ENCODE data around the gene OR2A2. TPM values are rescaled to one million over a fixed set of nuclear protein-coding genes. Genes with fewer than 3 reads are reported as not detected.

OR2A2 gene
- total RNA-seq, 1 experiment from 2014 or later, result not detected

DNA sequence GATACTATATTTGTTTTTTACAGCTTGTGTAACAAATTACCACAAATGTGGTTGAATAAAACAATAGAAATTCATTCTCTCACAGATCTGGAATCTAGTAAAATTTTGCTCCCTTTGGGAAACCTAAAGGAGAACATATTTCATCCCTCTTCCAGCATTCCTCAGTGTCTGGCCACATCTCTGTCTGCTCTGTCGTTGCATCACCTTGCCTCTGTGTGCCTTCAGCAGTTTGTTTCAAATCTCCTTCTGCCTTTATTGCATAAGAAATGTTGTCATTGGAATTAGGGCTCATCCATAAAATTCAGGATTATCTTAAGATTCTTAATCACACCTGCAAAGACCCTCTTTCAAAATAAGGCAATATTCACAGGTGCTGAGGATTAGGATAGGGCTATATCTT lies 28.1 kb downstream of the OR2A2 start:
- no peak overlapping the region for H3K4me3 ChIP-seq (ENCODE audit: low read depth in 2 of 2, low read length in 2 of 2)
- H3K27me3 ChIP-seq (ENCODE audit: control insufficient read depth, insufficient read depth, low read length), result no peaks in the 10 kb centered on the region; the same call in 1 of the 2 replicates
- DNase-seq (ENCODE audit: low read depth, low spot score) (no peak), ATAC-seq (no peak)
- no peaks in the 10 kb centered on the region for H3K9me3 ChIP-seq (ENCODE audit: control insufficient read depth, insufficient read depth, low read depth, low read length)
- BruUV-seq (replicated peaks), result no TSS peak
- intact Hi-C loops (cut with micrococcal nuclease; ENCODE audit: unreplicated experiment), result no loop called here
- no peak overlapping the region for H3K27ac ChIP-seq (ENCODE audit: low read length)
- H3K4me1 ChIP-seq (ENCODE audit: control insufficient read depth, insufficient read depth, low read length), result no peaks in the 10 kb centered on the region
- in situ Hi-C loops (cut with HindIII; ENCODE audit: low pct_unique_long_range_greater_than_20kb, low sequenced_read_pairs), result no loop called here
- CTCF ChIA-PET, result interaction anchor here (0.6 kb wide), 1 partner anchor 646 kb away, joined by 3 read pairs; no protein-coding TSS in a partner anchor
- TF ChIP-seq SIN3A (IDR thresholded peaks at IDR 0.05; ENCODE audit: borderline replicate concordance, insufficient read depth, low read depth, low read length) (no peak), TCF7L2 (IDR thresholded peaks at IDR 0.05; ENCODE audit: low read depth, low read length) (no peak), POLR2AphosphoS5 (IDR thresholded peaks at IDR 0.05; ENCODE audit: low read depth, low read length) (no peak)
- TF ChIP-seq, protein P1, sequence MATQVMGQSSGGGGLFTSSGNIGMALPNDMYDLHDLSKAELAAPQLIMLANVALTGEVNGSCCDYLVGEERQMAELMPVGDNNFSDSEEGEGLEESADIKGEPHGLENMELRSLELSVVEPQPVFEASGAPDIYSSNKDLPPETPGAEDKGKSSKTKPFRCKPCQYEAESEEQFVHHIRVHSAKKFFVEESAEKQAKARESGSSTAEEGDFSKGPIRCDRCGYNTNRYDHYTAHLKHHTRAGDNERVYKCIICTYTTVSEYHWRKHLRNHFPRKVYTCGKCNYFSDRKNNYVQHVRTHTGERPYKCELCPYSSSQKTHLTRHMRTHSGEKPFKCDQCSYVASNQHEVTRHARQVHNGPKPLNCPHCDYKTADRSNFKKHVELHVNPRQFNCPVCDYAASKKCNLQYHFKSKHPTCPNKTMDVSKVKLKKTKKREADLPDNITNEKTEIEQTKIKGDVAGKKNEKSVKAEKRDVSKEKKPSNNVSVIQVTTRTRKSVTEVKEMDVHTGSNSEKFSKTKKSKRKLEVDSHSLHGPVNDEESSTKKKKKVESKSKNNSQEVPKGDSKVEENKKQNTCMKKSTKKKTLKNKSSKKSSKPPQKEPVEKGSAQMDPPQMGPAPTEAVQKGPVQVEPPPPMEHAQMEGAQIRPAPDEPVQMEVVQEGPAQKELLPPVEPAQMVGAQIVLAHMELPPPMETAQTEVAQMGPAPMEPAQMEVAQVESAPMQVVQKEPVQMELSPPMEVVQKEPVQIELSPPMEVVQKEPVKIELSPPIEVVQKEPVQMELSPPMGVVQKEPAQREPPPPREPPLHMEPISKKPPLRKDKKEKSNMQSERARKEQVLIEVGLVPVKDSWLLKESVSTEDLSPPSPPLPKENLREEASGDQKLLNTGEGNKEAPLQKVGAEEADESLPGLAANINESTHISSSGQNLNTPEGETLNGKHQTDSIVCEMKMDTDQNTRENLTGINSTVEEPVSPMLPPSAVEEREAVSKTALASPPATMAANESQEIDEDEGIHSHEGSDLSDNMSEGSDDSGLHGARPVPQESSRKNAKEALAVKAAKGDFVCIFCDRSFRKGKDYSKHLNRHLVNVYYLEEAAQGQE (IDR thresholded peaks at IDR 0.05; ENCODE audit: insufficient read depth in 1 of 2, low read depth in 2 of 2, low read length in 1 of 2), result no peak
- TF ChIP-seq, protein P2, sequence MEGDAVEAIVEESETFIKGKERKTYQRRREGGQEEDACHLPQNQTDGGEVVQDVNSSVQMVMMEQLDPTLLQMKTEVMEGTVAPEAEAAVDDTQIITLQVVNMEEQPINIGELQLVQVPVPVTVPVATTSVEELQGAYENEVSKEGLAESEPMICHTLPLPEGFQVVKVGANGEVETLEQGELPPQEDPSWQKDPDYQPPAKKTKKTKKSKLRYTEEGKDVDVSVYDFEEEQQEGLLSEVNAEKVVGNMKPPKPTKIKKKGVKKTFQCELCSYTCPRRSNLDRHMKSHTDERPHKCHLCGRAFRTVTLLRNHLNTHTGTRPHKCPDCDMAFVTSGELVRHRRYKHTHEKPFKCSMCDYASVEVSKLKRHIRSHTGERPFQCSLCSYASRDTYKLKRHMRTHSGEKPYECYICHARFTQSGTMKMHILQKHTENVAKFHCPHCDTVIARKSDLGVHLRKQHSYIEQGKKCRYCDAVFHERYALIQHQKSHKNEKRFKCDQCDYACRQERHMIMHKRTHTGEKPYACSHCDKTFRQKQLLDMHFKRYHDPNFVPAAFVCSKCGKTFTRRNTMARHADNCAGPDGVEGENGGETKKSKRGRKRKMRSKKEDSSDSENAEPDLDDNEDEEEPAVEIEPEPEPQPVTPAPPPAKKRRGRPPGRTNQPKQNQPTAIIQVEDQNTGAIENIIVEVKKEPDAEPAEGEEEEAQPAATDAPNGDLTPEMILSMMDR (IDR thresholded peaks at IDR 0.05), result no peak
- H3K36me3 ChIP-seq (ENCODE audit: control insufficient read depth, insufficient read depth, low read length), result no peaks in the 10 kb centered on the region
- POLR2A ChIA-PET, result no interaction called here

DNA sequence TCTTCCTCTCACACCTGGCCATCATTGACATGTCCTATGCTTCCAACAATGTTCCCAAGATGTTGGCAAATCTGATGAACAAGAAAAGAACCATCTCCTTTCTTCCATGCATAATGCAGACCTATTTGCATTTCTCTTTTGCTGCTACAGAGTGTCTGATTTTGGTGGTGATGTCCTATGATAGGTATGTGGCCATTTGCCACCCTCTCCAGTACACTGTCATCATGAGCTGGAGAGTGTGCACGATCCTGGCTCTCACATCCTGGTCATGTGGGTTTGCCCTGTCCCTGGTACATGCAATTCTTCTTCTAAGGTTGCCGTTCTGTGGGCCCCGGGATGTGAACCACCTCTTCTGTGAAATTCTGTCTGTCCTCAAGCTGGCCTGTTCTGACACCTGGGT lies 32.8 kb downstream of the OR2A2 start:
- DNase-seq (ENCODE audit: low read depth, low spot score) (no peak), ATAC-seq (no peak)
- H3K4me1 ChIP-seq (ENCODE audit: control insufficient read depth, insufficient read depth, low read length), result no peaks in the 10 kb centered on the region
- ChIA-PET POLR2A (no interaction called here), CTCF (no interaction called here)
- in situ Hi-C loops (cut with HindIII; ENCODE audit: low pct_unique_long_range_greater_than_20kb, low sequenced_read_pairs) (no loop called here), intact Hi-C loops (cut with micrococcal nuclease; ENCODE audit: unreplicated experiment) (no loop called here)
- no TSS peak for BruUV-seq (replicated peaks)
- no peak overlapping the region for H3K27ac ChIP-seq (ENCODE audit: low read length)
- no peaks in the 10 kb centered on the region for H3K9me3 ChIP-seq (ENCODE audit: control insufficient read depth, insufficient read depth, low read depth, low read length)
- TF ChIP-seq TCF7L2 (IDR thresholded peaks at IDR 0.05; ENCODE audit: low read depth, low read length) (no peak), POLR2AphosphoS5 (IDR thresholded peaks at IDR 0.05; ENCODE audit: low read depth, low read length) (no peak), SIN3A (IDR thresholded peaks at IDR 0.05; ENCODE audit: borderline replicate concordance, insufficient read depth, low read depth, low read length) (no peak)
- TF ChIP-seq, protein P1 (IDR thresholded peaks at IDR 0.05; ENCODE audit: insufficient read depth in 1 of 2, low read depth in 2 of 2, low read length in 1 of 2), result no peak
- TF ChIP-seq, protein P2 (IDR thresholded peaks at IDR 0.05), result no peak
- no peak overlapping the region for H3K4me3 ChIP-seq (ENCODE audit: low read depth in 2 of 2, low read length in 2 of 2)
- no peaks in the 10 kb centered on the region for H3K27me3 ChIP-seq (ENCODE audit: control insufficient read depth, insufficient read depth, low read length)
- no peaks in the 10 kb centered on the region for H3K36me3 ChIP-seq (ENCODE audit: control insufficient read depth, insufficient read depth, low read length)

Measured in Panc1 (cell line).